ENCODE data around the gene STX18. TPM values are rescaled to one million over a fixed set of nuclear protein-coding genes. Genes with fewer than 3 reads are reported as not detected.
A peak's percentile ranks its signal among the peaks of the same experiment; 100 is the strongest.

STX18 gene
- total and polyA plus RNA-seq, 2 experiments from 2014 or later, result 15.9 to 18.1 TPM

DNA sequence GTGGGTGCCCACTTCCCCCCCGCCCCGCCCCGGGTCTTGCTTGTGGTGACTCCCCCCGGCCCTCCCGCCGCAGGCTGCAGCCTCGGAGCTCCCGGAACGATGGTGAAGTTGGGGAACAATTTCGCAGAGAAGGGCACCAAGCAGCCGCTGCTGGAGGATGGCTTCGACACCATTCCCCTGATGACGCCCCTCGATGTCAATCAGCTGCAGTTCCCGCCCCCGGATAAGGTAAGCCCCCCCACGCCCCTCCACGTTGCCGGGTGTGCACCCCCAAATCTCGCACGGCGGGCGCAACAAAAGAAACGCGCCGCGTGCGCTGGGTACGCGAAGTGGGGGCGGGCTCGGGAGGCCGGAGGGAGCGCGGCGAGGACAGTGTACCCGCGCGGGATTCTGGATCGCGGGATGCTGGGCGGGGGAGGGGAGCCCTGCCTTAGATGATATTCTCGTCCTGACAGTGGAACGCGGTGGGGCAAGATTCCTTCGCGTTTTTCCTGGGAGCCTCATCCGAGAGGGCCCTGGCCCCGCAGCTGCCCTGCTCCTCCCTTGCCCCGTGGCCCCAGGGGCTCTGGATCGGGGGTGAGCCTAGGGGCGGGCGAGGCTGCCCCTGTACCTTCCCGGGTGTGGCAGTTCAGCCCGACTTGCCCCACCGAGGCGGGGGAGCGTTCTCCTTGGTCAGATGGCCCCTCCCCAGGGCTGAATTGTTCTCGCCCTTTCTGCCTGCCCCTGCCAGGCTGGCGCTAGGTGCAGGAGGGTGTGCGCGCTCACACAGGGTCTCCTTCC lies 154.1 kb downstream of the STX18 start:
- peaks cover 48% of the 10 kb centered on the region for H3K27me3 ChIP-seq (ENCODE audit: insufficient read depth)

More for the DNA sequence above, 154.1 kb downstream of the STX18 start:
- Histone ChIP-seq H3K4me1 (ENCODE audit: insufficient read depth) (peaks cover 6% of the 10 kb centered on the region), H3K4me3 (peak overlapping the region; percentile 84), H4K20me1 (replicated peaks; ENCODE audit: insufficient read depth) (no peaks in the 10 kb centered on the region; the same call in 1 of the 2 replicates), H3K27ac (ENCODE audit: low read depth) (no peak overlapping the region), H3K36me3 (ENCODE audit: insufficient read depth) (no peaks in the 10 kb centered on the region), H3F3A (replicated peaks; ENCODE audit: low read depth) (no peaks in the 10 kb centered on the region), H3K4me2 (peak overlapping the region; percentile 92), H2AFZ (peak overlapping the region; percentile 59; the same call in 1 of the 2 replicates), H3K9me2 (ENCODE audit: insufficient read depth) (no peaks in the 10 kb centered on the region), H3K79me2 (replicated peaks; ENCODE audit: insufficient read depth) (no peaks in the 10 kb centered on the region)
- peak overlapping the region; percentile 70 for H3K4me3 Mint-ChIP-seq
- ATAC-seq (peak; percentile 10), DNase-seq (ENCODE audit: low spot score) (peak; percentile 58)
- H3K27me3 Mint-ChIP-seq (ENCODE audit: insufficient read depth, low read depth, poor library complexity), result peaks cover 35% of the 10 kb centered on the region
- H3K36me3 Mint-ChIP-seq (ENCODE audit: low read depth), result peaks cover 14% of the 10 kb centered on the region
- no peaks in the 10 kb centered on the region; the same call in 1 of the 3 replicates for H3K9me3 Mint-ChIP-seq
- TF ChIP-seq EZH2 (IDR thresholded peaks at IDR 0.05; ENCODE audit: low read depth, unreplicated experiment), result no peak
- TF ChIP-seq CREB1 (CRISPR knock-in tag; IDR thresholded peaks at IDR 0.05; ENCODE audit: low read depth), result no peak
- TF ChIP-seq, protein P1, sequence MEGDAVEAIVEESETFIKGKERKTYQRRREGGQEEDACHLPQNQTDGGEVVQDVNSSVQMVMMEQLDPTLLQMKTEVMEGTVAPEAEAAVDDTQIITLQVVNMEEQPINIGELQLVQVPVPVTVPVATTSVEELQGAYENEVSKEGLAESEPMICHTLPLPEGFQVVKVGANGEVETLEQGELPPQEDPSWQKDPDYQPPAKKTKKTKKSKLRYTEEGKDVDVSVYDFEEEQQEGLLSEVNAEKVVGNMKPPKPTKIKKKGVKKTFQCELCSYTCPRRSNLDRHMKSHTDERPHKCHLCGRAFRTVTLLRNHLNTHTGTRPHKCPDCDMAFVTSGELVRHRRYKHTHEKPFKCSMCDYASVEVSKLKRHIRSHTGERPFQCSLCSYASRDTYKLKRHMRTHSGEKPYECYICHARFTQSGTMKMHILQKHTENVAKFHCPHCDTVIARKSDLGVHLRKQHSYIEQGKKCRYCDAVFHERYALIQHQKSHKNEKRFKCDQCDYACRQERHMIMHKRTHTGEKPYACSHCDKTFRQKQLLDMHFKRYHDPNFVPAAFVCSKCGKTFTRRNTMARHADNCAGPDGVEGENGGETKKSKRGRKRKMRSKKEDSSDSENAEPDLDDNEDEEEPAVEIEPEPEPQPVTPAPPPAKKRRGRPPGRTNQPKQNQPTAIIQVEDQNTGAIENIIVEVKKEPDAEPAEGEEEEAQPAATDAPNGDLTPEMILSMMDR (conservative IDR thresholded peaks at IDR 0.05; ENCODE audit: low read depth in 2 of 2), result no peak
- TF ChIP-seq, protein P2, sequence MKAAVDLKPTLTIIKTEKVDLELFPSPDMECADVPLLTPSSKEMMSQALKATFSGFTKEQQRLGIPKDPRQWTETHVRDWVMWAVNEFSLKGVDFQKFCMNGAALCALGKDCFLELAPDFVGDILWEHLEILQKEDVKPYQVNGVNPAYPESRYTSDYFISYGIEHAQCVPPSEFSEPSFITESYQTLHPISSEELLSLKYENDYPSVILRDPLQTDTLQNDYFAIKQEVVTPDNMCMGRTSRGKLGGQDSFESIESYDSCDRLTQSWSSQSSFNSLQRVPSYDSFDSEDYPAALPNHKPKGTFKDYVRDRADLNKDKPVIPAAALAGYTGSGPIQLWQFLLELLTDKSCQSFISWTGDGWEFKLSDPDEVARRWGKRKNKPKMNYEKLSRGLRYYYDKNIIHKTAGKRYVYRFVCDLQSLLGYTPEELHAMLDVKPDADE (IDR thresholded peaks at IDR 0.05), result no peak
- no peak for TF ChIP-seq STAT1 (IDR thresholded peaks at IDR 0.05; ENCODE audit: unreplicated experiment)
- TF ChIP-seq ZNF114 (CRISPR knock-in tag; IDR thresholded peaks at IDR 0.05), result no peak
- TF ChIP-seq ZNF331 (CRISPR knock-in tag; IDR thresholded peaks at IDR 0.05; ENCODE audit: low read depth), result no peak
- TF ChIP-seq, protein P3, sequence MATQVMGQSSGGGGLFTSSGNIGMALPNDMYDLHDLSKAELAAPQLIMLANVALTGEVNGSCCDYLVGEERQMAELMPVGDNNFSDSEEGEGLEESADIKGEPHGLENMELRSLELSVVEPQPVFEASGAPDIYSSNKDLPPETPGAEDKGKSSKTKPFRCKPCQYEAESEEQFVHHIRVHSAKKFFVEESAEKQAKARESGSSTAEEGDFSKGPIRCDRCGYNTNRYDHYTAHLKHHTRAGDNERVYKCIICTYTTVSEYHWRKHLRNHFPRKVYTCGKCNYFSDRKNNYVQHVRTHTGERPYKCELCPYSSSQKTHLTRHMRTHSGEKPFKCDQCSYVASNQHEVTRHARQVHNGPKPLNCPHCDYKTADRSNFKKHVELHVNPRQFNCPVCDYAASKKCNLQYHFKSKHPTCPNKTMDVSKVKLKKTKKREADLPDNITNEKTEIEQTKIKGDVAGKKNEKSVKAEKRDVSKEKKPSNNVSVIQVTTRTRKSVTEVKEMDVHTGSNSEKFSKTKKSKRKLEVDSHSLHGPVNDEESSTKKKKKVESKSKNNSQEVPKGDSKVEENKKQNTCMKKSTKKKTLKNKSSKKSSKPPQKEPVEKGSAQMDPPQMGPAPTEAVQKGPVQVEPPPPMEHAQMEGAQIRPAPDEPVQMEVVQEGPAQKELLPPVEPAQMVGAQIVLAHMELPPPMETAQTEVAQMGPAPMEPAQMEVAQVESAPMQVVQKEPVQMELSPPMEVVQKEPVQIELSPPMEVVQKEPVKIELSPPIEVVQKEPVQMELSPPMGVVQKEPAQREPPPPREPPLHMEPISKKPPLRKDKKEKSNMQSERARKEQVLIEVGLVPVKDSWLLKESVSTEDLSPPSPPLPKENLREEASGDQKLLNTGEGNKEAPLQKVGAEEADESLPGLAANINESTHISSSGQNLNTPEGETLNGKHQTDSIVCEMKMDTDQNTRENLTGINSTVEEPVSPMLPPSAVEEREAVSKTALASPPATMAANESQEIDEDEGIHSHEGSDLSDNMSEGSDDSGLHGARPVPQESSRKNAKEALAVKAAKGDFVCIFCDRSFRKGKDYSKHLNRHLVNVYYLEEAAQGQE (IDR thresholded peaks at IDR 0.05; ENCODE audit: unreplicated experiment), result no peak
- TF ChIP-seq JUNB (IDR thresholded peaks at IDR 0.05; ENCODE audit: unreplicated experiment), result no peak
- TF ChIP-seq, protein P4, sequence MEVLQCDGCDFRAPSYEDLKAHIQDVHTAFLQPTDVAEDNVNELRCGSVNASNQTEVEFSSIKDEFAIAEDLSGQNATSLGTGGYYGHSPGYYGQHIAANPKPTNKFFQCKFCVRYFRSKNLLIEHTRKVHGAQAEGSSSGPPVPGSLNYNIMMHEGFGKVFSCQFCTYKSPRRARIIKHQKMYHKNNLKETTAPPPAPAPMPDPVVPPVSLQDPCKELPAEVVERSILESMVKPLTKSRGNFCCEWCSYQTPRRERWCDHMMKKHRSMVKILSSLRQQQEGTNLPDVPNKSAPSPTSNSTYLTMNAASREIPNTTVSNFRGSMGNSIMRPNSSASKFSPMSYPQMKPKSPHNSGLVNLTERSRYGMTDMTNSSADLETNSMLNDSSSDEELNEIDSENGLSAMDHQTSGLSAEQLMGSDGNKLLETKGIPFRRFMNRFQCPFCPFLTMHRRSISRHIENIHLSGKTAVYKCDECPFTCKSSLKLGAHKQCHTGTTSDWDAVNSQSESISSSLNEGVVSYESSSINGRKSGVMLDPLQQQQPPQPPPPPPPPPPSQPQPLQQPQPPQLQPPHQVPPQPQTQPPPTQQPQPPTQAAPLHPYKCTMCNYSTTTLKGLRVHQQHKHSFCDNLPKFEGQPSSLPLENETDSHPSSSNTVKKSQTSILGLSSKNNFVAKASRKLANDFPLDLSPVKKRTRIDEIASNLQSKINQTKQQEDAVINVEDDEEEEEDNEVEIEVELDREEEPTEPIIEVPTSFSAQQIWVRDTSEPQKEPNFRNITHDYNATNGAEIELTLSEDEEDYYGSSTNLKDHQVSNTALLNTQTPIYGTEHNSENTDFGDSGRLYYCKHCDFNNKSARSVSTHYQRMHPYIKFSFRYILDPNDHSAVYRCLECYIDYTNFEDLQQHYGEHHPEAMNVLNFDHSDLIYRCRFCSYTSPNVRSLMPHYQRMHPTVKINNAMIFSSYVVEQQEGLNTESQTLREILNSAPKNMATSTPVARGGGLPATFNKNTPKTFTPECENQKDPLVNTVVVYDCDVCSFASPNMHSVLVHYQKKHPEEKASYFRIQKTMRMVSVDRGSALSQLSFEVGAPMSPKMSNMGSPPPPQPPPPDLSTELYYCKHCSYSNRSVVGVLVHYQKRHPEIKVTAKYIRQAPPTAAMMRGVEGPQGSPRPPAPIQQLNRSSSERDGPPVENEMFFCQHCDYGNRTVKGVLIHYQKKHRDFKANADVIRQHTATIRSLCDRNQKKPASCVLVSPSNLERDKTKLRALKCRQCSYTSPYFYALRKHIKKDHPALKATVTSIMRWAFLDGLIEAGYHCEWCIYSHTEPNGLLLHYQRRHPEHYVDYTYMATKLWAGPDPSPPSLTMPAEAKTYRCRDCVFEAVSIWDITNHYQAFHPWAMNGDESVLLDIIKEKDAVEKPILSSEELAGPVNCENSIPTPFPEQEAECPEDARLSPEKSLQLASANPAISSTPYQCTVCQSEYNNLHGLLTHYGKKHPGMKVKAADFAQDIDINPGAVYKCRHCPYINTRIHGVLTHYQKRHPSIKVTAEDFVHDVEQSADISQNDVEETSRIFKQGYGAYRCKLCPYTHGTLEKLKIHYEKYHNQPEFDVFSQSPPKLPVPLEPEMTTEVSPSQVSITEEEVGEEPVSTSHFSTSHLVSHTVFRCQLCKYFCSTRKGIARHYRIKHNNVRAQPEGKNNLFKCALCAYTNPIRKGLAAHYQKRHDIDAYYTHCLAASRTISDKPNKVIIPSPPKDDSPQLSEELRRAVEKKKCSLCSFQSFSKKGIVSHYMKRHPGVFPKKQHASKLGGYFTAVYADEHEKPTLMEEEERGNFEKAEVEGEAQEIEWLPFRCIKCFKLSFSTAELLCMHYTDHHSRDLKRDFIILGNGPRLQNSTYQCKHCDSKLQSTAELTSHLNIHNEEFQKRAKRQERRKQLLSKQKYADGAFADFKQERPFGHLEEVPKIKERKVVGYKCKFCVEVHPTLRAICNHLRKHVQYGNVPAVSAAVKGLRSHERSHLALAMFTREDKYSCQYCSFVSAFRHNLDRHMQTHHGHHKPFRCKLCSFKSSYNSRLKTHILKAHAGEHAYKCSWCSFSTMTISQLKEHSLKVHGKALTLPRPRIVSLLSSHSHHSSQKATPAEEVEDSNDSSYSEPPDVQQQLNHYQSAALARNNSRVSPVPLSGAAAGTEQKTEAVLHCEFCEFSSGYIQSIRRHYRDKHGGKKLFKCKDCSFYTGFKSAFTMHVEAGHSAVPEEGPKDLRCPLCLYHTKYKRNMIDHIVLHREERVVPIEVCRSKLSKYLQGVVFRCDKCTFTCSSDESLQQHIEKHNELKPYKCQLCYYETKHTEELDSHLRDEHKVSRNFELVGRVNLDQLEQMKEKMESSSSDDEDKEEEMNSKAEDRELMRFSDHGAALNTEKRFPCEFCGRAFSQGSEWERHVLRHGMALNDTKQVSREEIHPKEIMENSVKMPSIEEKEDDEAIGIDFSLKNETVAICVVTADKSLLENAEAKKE (CRISPR knock-in tag; IDR thresholded peaks at IDR 0.05), result no peak
- TF ChIP-seq POLR2AphosphoS5 (IDR thresholded peaks at IDR 0.05; ENCODE audit: low read depth), result no peak
- no peak for TF ChIP-seq NANOG (IDR thresholded peaks at IDR 0.05; ENCODE audit: borderline replicate concordance)
- TF ChIP-seq EZH2phosphoT487 (IDR thresholded peaks at IDR 0.05; ENCODE audit: unreplicated experiment), result no peak
- H3K4me1 Mint-ChIP-seq, result peaks cover 13% of the 10 kb centered on the region
- no peak overlapping the region for H3K27ac Mint-ChIP-seq
